A549 (cell line): Measurements from ENCODE around the gene IREB2.
A peak's percentile ranks its signal among the peaks of the same experiment; 100 is the strongest.

ENCODE experiments used
- CBX8 ChIP-seq: fragments of 200-600 bp; sonication (generic); IDR thresholded peaks from 2 replicates; pipeline ENCODE4 v1.6.1; 2016
- CHD4 ChIP-seq: fragments of 200-600 bp; sonication (generic); IDR thresholded peaks from 2 replicates; pipeline ENCODE4 v1.6.1; 2016; ENCODE audit warnings: antibody characterized with exemption, mild to moderate bottlenecking, borderline replicate concordance
- CTCF ChIP-seq: fragments of >200 bp; sonication (Bioruptor Twin); formaldehyde crosslinking; IDR thresholded peaks from 3 replicates; pipeline ENCODE4 v1.5.1; 2016
- ELK1 ChIP-seq: fragments of 150-350 bp; IDR thresholded peaks from 2 replicates; pipeline ENCODE4 v1.6.1; 2014; ENCODE audit warnings: low read depth, mild to moderate bottlenecking, low read length
- EP300 ChIP-seq, 2 experiments: fragments of >200 bp; sonication (Bioruptor Twin); formaldehyde crosslinking; IDR thresholded peaks; 2 replicates in 1 of 2; 3 replicates in 1 of 2; pipeline ENCODE4 v1.6.1; 2016 to 2017
- MAX ChIP-seq: IDR thresholded peaks from 2 replicates; pipeline ENCODE4 v1.6.1; 2012
- NPAS2 ChIP-seq: fragments of 250-450 bp; sonication (Bioruptor Pico); IDR thresholded peaks from 2 replicates; pipeline ENCODE4 v1.8.0; 2022; ENCODE audit warnings: mild to moderate bottlenecking, moderate library complexity, borderline replicate concordance
- PHF8 ChIP-seq: fragments of 200-600 bp; sonication (generic); IDR thresholded peaks from 2 replicates; pipeline ENCODE4 v1.6.1; 2016; ENCODE audit warnings: low read depth, mild to moderate bottlenecking, antibody characterized with exemption, moderate library complexity, borderline replicate concordance
- POLR2A ChIP-seq: IDR thresholded peaks from 2 replicates; pipeline ENCODE4 v1.6.1; 2012; ENCODE audit warnings: mild to moderate bottlenecking, low read length
- POLR2AphosphoS2 ChIP-seq: conservative IDR thresholded peaks from 2 replicates; pipeline ENCODE4 v1.6.1; 2012; ENCODE audit warnings: low read length, improper control_type of control experiment, inconsistent platforms
- REST ChIP-seq: fragments of 200-600 bp; sonication (generic); IDR thresholded peaks from 2 replicates; pipeline ENCODE4 v1.6.1; 2016; ENCODE audit warnings: antibody characterized with exemption, mild to moderate bottlenecking, moderate library complexity
- USF2 ChIP-seq: fragments of 450-650 bp; IDR thresholded peaks from 2 replicates; pipeline ENCODE4 v1.6.1; 2014; ENCODE audit warnings: antibody characterized with exemption

GRCh38 chr15:78422571-78423340 is 15.3 kb upstream of the IREB2 start:
- peak; percentile 95 for TF ChIP-seq CTCF
- no peak for TF ChIP-seq USF2
- TF ChIP-seq MAX = no peak
- TF ChIP-seq POLR2A = no peak
- TF ChIP-seq POLR2AphosphoS2 = no peak
- no peak for TF ChIP-seq NPAS2 (CRISPR knock-in tag)
- no peak for TF ChIP-seq EP300 (IDR thresholded peaks at IDR 0.05)
- no peak for TF ChIP-seq CBX8
- no peak for TF ChIP-seq ELK1
- no peak for TF ChIP-seq REST
- TF ChIP-seq PHF8 = no peak
- no peak for TF ChIP-seq CHD4
